ENCODE data around the gene C16orf74. TPM values are rescaled to one million over a fixed set of nuclear protein-coding genes. Genes with fewer than 3 reads are reported as not detected.

C16orf74 gene
- total and polyA plus RNA-seq, 2 of the 13 experiments (the other 11 are each of a cell fraction or from before 2014, with no cell fraction given): 0.13 to 0.29 TPM

GRCh38 chr16:85799497-85800320, 48.8 kb upstream of the C16orf74 start, which contains the start of the genes COX4I1 and EMC8 (continued):
- TF ChIP-seq ARID3A (IDR thresholded peaks at IDR 0.05; ENCODE audit: low read depth, low read length) (peak; percentile 27; the same call in 1 of the 2 replicates), ZMYM2 (CRISPR knock-in tag; IDR thresholded peaks at IDR 0.05) (0 out of 2 replicates have a peak, but pooled peaks have one; percentile 53), SOX5 (CRISPR knock-in tag; IDR thresholded peaks at IDR 0.05; ENCODE audit: borderline replicate concordance) (peak; percentile 50; the same call in 1 of the 2 replicates), ZNF124 (CRISPR knock-in tag; IDR thresholded peaks at IDR 0.05) (peak; percentile 83; the same call in 1 of the 2 replicates), MYPOP (CRISPR knock-in tag; IDR thresholded peaks at IDR 0.05) (no peak), NFKBIZ (CRISPR knock-in tag; IDR thresholded peaks at IDR 0.05) (peak; percentile 36; the same call in 1 of the 2 replicates), ZNF33B (CRISPR knock-in tag; IDR thresholded peaks at IDR 0.05) (no peak; the same call in 1 of the 2 replicates), MAFF (IDR thresholded peaks at IDR 0.05; ENCODE audit: low read depth, low read length) (no peak), SNRNP70 (IDR thresholded peaks at IDR 0.05; ENCODE audit: low read depth, low read length) (no peak), CENPT (CRISPR knock-in tag; IDR thresholded peaks at IDR 0.05; ENCODE audit: low read depth) (0 out of 2 replicates have a peak, but pooled peaks have one; percentile 31), THYN1 (CRISPR knock-in tag; IDR thresholded peaks at IDR 0.05; ENCODE audit: borderline replicate concordance, low read depth) (no peak), TCF12 (IDR thresholded peaks at IDR 0.05) (no peak), TCF12 (CRISPR knock-in tag; IDR thresholded peaks at IDR 0.05) (0 out of 2 replicates have a peak, but pooled peaks have one; percentile 31), ETV5 (CRISPR knock-in tag; IDR thresholded peaks at IDR 0.05; ENCODE audit: borderline replicate concordance) (peak; percentile 96), ZNF468 (CRISPR knock-in tag; IDR thresholded peaks at IDR 0.05) (no peak), CREB3 (CRISPR knock-in tag; IDR thresholded peaks at IDR 0.05) (peak; percentile 59; the same call in 1 of the 2 replicates), ZNF407 (CRISPR knock-in tag; IDR thresholded peaks at IDR 0.05; ENCODE audit: not compliant biosample characterization) (peak; percentile 93)
